Immature natural killer cell (primary cell): Measurements from ENCODE around the gene EML4. TPM values are rescaled to one million over a fixed set of nuclear protein-coding genes. Genes with fewer than 3 reads are reported as not detected.

Source experiments
- DNase-seq, 3 donors: peaks; one replicate each; pipeline ENCODE4 v3.0.0; 2022; ENCODE audit warnings: mixed read lengths in 1 of 3
- H3K27ac Mint-ChIP-seq, 6 donors: one replicate each; pipeline ENCODE4 v1.8.0; 2020; ENCODE audit warnings: mixed read lengths in 6 of 6, mild to moderate bottlenecking in 5 of 6, inconsistent platforms in 4 of 6, moderate library complexity in 3 of 6
- H3K27me3 Mint-ChIP-seq, 3 donors: one replicate each; pipeline ENCODE4 v1.8.0; 2020 to 2021; ENCODE audit warnings: low read depth in 3 of 3, mild to moderate bottlenecking in 3 of 3, mixed read lengths in 3 of 3, moderate library complexity in 3 of 3, inconsistent platforms in 1 of 3
- H3K36me3 Mint-ChIP-seq, 3 donors: one replicate each; pipeline ENCODE4 v1.8.0; 2020; ENCODE audit warnings: mixed read lengths in 3 of 3, inconsistent platforms in 2 of 3, mild to moderate bottlenecking in 2 of 3
- H3K4me1 Mint-ChIP-seq, 2 donors: one replicate each; pipeline ENCODE4 v1.8.0; 2020; ENCODE audit warnings: inconsistent platforms in 2 of 2, mild to moderate bottlenecking in 2 of 2, mixed read lengths in 2 of 2, moderate library complexity in 1 of 2
- H3K4me3 Mint-ChIP-seq, 5 donors: one replicate each; pipeline ENCODE4 v1.8.0; 2020; ENCODE audit warnings: mild to moderate bottlenecking in 5 of 5, mixed read lengths in 5 of 5, inconsistent platforms in 3 of 5, moderate library complexity in 3 of 5
- H3K9me3 Mint-ChIP-seq, 6 donors: one replicate each; pipeline ENCODE4 v1.8.0; 2020; ENCODE audit warnings: mild to moderate bottlenecking in 6 of 6, mixed read lengths in 6 of 6, inconsistent platforms in 4 of 6, moderate library complexity in 3 of 6
- polyA plus RNA-seq, 3 donors: library from polyadenylated mRNA; unstranded; fragments of 300-500 nt; fragmentation: Illumina TruSeq; gene quantifications; one replicate each; pipeline ENCODE4 v1.2.3, GENCODE V29; 2021

Gene EML4
- polyA plus RNA-seq, 3 donors from 2014 or later = 16.1 to 35.3 (median 28.9) TPM

DNA sequence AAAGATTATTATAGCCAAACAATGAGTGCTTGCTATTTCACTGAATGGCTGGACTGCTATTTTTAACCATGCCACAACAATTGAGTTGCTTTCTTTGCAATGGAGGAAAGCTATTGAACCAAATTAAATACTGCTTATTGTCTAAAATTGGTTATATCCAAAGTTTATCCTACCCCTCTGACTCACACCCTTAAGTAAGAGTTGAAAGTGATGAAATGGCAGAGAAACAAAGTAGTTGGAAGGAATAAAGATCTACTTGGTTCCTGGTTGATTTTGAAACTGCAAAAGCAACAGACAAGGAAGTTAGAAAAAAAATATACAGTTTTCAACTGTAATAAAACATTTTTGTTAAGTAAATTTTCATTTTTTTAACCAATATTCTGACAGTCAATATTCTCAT is 47.5 kb downstream of the EML4 start:
- H3K4me3 Mint-ChIP-seq = no peak overlapping the region
- no peaks in the 10 kb centered on the region for H3K36me3 Mint-ChIP-seq
- H3K4me1 Mint-ChIP-seq = peaks cover 19 to 59% of the 10 kb centered on the region in 2 donors
- H3K27me3 Mint-ChIP-seq = peaks cover 0 to 4% (median 4%) of the 10 kb centered on the region in 3 donors
- no peak for DNase-seq
- H3K9me3 Mint-ChIP-seq = no peaks in the 10 kb centered on the region
- peak overlapping the region in 2 of 6 donors; percentile 20 to 29 for H3K27ac Mint-ChIP-seq

DNA sequence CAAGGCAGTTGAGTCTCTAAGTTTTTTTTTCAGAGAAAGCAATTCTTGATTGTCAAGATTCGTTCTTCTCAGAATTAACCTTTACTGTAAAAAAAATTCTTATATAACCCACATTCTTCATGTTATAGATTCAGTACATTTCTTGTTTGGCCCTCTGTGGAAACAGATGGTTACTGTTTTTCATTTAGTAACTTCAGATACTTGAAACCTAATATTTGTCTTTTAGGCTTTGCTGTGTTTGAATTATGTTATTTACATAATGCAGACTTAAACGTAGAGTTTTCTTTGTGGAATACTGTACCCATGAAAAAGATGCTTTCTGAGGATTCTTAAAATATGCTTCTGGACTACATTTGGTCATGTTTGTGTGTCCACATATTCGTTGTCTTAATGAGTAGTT is 48.2 kb downstream of the EML4 start:
- H3K4me1 Mint-ChIP-seq = peaks cover 19 to 54% of the 10 kb centered on the region in 2 donors
- DNase-seq = no peak
- no peak overlapping the region for H3K27ac Mint-ChIP-seq
- H3K4me3 Mint-ChIP-seq = no peak overlapping the region
- H3K36me3 Mint-ChIP-seq = no peaks in the 10 kb centered on the region
- peaks cover 0 to 4% (median 4%) of the 10 kb centered on the region in 3 donors for H3K27me3 Mint-ChIP-seq
- no peaks in the 10 kb centered on the region for H3K9me3 Mint-ChIP-seq

DNA sequence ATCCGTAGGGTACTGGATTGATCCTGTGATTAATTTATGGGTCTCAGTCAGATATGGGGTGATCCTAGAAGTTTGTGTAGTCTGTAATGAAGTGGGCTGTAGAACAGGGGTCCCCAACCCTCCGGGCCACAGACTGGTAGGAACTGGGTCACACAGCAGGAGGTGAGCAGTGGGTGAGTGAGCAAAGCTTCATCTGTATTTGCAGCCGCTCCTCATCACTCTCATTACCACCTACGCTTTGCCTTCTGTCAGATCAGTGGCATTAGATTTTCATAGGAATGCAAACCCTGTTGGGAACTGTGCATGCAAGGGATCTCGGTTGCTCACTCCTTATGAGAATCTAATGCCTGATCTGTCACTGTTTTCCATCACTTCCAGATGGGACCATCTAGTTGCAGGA is 48.8 kb downstream of the EML4 start:
- Mint-ChIP-seq H3K27me3 (peaks cover 0 to 4% (median 4%) of the 10 kb centered on the region in 3 donors), H3K9me3 (no peaks in the 10 kb centered on the region), H3K27ac (no peak overlapping the region), H3K4me3 (no peak overlapping the region), H3K36me3 (no peaks in the 10 kb centered on the region), H3K4me1 (peaks cover 18 to 50% of the 10 kb centered on the region in 2 donors)
- DNase-seq = no peak

DNA sequence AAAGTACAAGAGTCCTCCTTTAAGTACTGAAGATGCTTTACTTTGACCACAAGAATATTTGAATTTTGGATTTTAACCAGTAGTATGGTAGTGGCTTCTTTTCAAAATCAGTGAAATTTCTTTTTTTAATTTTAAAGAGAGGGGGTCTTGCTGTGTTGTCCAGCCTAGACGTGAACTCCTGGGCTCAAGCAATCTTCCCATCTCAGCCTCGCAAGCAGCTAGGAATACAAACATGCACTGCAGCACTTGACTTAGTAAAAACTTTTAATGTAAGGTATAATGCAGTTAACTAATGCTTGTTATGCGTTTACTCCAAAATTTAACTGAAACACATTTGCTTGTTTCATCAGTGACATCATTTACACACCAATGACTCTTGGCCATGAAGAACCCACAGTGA is 49.6 kb downstream of the EML4 start:
- no peak overlapping the region for H3K4me3 Mint-ChIP-seq
- no peak for DNase-seq
- H3K9me3 Mint-ChIP-seq = no peaks in the 10 kb centered on the region
- H3K27me3 Mint-ChIP-seq = peaks cover 0 to 4% (median 3%) of the 10 kb centered on the region in 3 donors
- H3K36me3 Mint-ChIP-seq = no peaks in the 10 kb centered on the region
- H3K4me1 Mint-ChIP-seq = peaks cover 26 to 53% of the 10 kb centered on the region in 2 donors
- peak overlapping the region in 2 of 6 donors; percentile 43 to 57 for H3K27ac Mint-ChIP-seq

DNA sequence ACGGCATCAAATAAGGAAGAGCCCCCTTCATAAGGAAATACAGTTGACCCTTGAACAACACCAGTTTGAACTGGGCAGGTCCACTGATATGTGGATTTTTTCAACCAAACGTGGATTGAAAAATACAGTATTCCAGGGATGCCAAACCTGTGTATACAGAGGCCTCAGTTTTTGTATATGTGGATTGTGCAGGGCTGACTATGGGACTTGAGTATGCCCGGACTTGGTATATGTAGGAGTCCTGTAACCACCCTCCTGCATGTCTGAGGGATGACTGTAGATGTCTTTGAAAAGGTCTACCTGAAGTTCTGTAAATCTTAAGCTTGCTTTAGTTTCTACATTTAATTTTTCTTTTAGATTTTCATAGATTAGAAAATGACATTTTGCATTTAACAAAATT is 50.0 kb downstream of the EML4 start:
- H3K9me3 Mint-ChIP-seq = no peaks in the 10 kb centered on the region
- peaks cover 28 to 55% of the 10 kb centered on the region in 2 donors for H3K4me1 Mint-ChIP-seq
- H3K27ac Mint-ChIP-seq = peak overlapping the region in 1 of 6 donors; percentile 43
- DNase-seq = no peak
- no peak overlapping the region for H3K4me3 Mint-ChIP-seq
- peaks cover 0 to 4% (median 3%) of the 10 kb centered on the region in 3 donors for H3K27me3 Mint-ChIP-seq
- H3K36me3 Mint-ChIP-seq = no peaks in the 10 kb centered on the region

DNA sequence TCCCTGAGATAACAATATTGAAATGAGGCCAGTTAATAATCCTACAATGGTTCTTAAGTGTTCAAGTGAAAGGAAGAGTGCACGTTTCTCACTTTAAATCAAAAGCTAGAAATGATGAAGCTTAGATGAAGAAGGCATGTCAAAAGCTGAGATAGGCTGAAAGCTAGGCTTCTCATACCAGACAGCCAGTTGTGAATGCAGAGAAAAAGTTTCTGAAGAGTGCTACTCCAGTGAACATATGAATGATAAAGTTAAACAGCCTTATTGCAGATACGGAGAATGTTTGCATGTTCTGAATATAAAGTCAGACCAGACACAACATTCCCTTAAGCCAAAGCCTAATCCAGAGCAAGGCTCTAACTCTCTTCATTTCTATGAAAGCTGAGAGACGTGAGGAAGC is 51.4 kb downstream of the EML4 start:
- H3K4me1 Mint-ChIP-seq = peaks cover 28 to 65% of the 10 kb centered on the region in 2 donors

DNA sequence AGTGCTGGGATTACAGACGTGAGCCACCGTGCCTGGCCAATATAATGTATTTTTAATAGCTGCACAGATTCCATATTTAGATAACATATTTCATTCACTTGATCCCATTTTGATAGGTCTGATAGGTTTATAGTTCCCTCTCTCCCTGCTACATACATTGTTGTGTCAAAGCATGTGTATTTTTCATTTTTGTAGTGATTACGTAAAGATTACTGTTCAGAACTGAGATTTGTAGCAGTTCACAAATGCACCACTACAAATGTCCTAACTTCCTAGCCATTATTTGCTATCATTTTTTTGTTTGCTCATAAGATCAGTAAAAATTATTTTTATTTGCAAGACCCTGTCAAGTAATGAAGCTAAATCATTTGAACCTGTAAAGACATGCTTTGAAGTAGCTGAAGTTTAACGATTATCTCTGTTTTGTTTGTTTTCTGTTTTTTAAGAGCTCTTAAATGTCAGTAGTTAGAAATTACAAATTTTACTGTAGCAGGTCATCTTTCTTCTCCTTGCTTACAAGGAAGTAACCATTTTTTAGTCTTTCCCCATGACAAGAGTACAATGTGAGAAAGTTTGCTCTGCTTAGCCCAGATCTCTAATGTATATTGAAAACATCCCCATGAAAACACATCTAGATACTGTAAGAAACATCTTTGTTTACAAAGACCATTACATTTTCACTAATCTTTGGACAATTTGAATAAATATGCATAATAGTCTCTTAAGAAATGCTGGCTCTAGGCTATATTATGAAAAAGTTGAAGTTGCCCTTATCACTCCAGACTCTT is 54.1 kb downstream of the EML4 start:
- H3K4me1 Mint-ChIP-seq = peaks cover 24 to 65% of the 10 kb centered on the region in 2 donors
- no peak for DNase-seq
- peaks cover 0 to 6% (median 3%) of the 10 kb centered on the region in 3 donors for H3K27me3 Mint-ChIP-seq
- H3K4me3 Mint-ChIP-seq = no peak overlapping the region
- no peaks in the 10 kb centered on the region for H3K9me3 Mint-ChIP-seq
- no peak overlapping the region for H3K27ac Mint-ChIP-seq
- no peaks in the 10 kb centered on the region for H3K36me3 Mint-ChIP-seq

More for the DNA sequence above, 51.4 kb downstream of the EML4 start:
- H3K9me3 Mint-ChIP-seq = no peaks in the 10 kb centered on the region
- H3K27ac Mint-ChIP-seq = peak overlapping the region in 2 of 6 donors; percentile 22 to 55
- H3K27me3 Mint-ChIP-seq = peaks cover 0 to 4% (median 3%) of the 10 kb centered on the region in 3 donors
- H3K36me3 Mint-ChIP-seq = no peaks in the 10 kb centered on the region
- DNase-seq = no peak
- no peak overlapping the region for H3K4me3 Mint-ChIP-seq

DNA sequence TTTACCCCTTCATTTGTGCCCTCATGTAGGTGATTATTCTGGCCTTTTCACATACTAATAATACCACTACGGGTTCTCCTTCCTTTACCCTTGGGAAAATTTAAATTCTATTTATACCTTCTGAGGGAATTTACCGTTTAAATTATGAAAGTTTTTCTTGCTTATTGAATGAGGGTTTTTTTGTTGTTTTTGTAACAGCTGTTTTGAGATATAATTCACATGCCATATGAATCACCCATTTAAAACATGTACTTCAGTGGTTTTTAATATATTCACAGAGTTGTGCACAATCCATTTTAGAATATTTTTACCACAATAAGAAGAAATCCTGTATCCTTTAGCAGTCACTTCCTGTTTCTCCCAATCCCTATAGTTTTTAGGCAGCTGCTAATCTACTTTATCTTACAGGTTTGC is 54.7 kb downstream of the EML4 start:
- DNase-seq = no peak
- Mint-ChIP-seq H3K9me3 (no peaks in the 10 kb centered on the region), H3K27ac (no peak overlapping the region), H3K27me3 (peaks cover 0 to 6% (median 1%) of the 10 kb centered on the region in 3 donors), H3K36me3 (no peaks in the 10 kb centered on the region), H3K4me3 (no peak overlapping the region), H3K4me1 (peaks cover 21 to 65% of the 10 kb centered on the region in 2 donors)

DNA sequence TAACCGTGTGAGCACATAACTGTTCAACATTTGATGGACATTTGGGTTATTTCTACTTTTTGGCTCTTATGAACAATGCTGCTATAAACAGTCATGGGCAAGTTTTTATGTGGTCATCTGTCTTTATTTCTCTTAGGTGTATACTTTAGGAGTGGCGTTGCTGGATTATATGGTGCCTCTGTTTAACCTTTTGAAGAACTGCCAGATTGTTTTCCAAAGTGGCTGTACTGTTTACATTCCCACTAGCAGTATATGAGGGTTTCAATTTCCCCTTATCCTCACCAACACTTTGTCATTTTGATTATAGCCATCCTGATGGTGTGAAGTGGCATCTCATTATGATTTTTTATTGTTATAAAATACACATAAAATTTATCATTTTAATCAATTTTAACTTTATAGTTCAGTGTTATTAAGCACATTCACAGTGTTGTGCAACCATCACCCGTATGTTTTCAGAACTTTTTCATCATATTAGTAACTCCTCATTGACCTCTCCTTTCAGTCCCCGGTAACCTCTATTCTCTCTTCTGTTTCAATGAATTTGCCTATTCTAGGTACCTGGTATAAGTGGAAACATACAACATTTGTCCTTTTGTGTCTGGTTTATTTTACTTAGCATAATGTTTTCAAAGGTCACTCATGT is 55.4 kb downstream of the EML4 start:
- Mint-ChIP-seq H3K27ac (peak overlapping the region in 1 of 6 donors; percentile 2), H3K9me3 (no peaks in the 10 kb centered on the region), H3K4me1 (peaks cover 21 to 68% of the 10 kb centered on the region in 2 donors), H3K27me3 (peaks cover 0 to 8% (median 1%) of the 10 kb centered on the region in 3 donors), H3K36me3 (no peaks in the 10 kb centered on the region), H3K4me3 (no peak overlapping the region)
- DNase-seq = no peak

DNA sequence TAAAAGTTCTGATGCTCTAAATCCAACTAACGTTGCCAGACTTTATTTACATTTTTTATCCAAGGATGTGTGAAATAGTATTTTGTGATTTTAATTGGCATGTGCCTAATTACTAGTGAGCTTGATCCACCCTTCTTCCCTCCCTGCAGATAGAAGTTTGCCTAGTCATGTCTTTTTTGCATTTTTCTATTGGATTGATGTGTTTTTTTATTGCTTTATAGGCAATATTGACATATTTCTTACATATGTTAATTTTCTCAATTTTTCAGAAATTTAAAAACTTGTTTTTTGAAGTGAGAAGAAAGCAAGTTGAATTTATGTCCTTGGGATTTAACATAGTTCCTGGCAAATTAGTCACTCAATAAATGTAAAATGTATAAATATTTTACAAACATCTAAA is 56.4 kb downstream of the EML4 start:
- no peak for DNase-seq
- no peak overlapping the region for H3K4me3 Mint-ChIP-seq
- no peak overlapping the region for H3K27ac Mint-ChIP-seq
- no peaks in the 10 kb centered on the region for H3K36me3 Mint-ChIP-seq
- H3K4me1 Mint-ChIP-seq = peaks cover 18 to 66% of the 10 kb centered on the region in 2 donors
- H3K9me3 Mint-ChIP-seq = no peaks in the 10 kb centered on the region
- H3K27me3 Mint-ChIP-seq = peaks cover 0 to 8% (median 1%) of the 10 kb centered on the region in 3 donors

DNA sequence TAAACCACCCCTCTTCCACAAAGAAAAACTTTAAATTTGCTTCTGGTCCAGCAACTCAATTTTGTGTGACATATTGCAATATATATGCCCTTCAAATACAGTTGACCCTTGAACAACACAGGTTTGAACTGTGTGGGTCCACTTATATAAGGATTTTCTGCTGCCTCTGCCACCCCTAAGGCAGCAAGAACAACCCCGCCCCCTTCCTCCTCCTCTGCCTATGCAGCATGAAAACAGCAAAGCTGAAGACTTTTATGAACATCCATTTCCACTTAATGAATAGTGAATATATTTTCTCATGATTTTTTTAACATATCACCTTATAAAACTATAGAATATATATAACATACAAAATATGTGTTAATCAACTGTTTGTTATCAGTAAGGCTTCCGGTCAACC is 58.3 kb downstream of the EML4 start:
- no peak overlapping the region for H3K27ac Mint-ChIP-seq
- no peak for DNase-seq
- H3K4me3 Mint-ChIP-seq = no peak overlapping the region
- peaks cover 19 to 68% of the 10 kb centered on the region in 2 donors for H3K4me1 Mint-ChIP-seq
- peaks cover 0 to 6% (median 4%) of the 10 kb centered on the region in 3 donors for H3K27me3 Mint-ChIP-seq
- no peaks in the 10 kb centered on the region for H3K9me3 Mint-ChIP-seq
- no peaks in the 10 kb centered on the region for H3K36me3 Mint-ChIP-seq

DNA sequence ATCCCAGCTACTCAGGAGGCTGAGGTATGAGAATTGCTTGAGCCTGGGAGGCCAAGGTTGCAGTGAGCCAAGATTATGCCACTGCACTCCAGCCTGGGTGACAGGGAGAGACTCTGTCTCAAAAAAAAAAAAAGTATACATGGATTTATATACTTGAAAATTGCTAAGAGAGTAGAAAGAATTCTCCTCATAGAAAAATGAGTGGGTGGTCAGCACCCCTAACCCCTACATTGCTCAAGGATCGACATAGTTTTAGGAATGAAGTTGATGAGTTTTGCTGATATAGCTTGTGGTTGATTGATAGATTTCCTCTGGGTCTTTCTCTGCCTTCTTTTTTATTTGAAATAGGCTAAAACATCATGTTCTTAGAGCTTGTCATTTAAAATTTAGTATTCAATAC is 58.9 kb downstream of the EML4 start:
- no peaks in the 10 kb centered on the region for H3K36me3 Mint-ChIP-seq
- H3K4me3 Mint-ChIP-seq = no peak overlapping the region
- no peaks in the 10 kb centered on the region for H3K9me3 Mint-ChIP-seq
- H3K27me3 Mint-ChIP-seq = peaks cover 0 to 6% (median 4%) of the 10 kb centered on the region in 3 donors
- DNase-seq = no peak
- H3K27ac Mint-ChIP-seq = no peak overlapping the region
- H3K4me1 Mint-ChIP-seq = peaks cover 17 to 64% of the 10 kb centered on the region in 2 donors

DNA sequence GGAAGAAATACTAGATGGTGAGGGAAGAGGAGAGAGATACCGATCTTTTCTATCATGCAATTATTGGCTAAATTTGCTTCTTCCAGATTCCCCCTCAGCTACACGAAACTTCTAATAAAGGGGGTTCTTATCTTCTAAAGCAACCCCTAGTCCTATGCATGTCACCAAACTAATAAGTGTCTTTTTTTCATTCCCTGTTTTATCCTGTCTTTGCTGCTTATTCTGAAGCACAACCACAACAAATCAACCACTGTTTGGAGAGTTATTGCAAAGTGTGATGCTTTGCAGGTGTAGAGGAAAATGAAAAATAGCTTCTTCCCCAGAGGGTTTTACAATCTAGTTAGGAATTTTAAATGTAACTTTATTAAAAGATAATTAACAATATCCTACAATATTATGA is 60.8 kb downstream of the EML4 start:
- Mint-ChIP-seq H3K4me3 (no peak overlapping the region), H3K36me3 (no peaks in the 10 kb centered on the region), H3K9me3 (no peaks in the 10 kb centered on the region), H3K27me3 (peaks cover 0 to 8% (median 4%) of the 10 kb centered on the region in 3 donors), H3K27ac (no peak overlapping the region), H3K4me1 (peaks cover 6 to 48% of the 10 kb centered on the region in 2 donors)
- no peak for DNase-seq

DNA sequence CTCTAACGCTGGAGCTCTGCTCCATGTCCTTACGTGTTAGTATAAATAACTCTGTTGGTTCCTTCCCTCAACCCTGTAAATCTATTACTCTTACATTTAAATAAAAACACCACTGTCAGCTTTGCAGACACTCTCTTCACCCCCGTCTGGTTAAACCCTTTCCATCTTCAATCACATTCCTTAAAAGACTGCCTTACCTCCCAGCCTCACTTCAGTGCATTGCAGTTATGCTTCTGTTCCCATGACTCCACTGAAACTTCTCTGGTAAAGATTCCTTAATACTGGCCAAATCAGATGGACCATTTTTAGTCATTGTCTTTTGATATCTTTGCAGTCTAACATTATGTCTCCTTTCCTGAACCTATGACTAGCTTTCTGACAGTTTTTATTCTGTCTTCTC is 61.7 kb downstream of the EML4 start:
- Mint-ChIP-seq H3K27ac (peak overlapping the region in 2 of 6 donors; percentile 3 to 26), H3K36me3 (no peaks in the 10 kb centered on the region), H3K27me3 (peaks cover 0 to 8% (median 4%) of the 10 kb centered on the region in 3 donors), H3K4me3 (no peak overlapping the region), H3K4me1 (peaks cover 6 to 43% of the 10 kb centered on the region in 2 donors), H3K9me3 (no peaks in the 10 kb centered on the region)
- no peak for DNase-seq
